Measurements from ENCODE around the gene ACOX3. TPM values are rescaled to one million over a fixed set of nuclear protein-coding genes. Genes with fewer than 3 reads are reported as not detected.

Gene ACOX3
- total RNA-seq, 2 experiments from 2014 or later = 12.7 to 16.8 TPM

DNA sequence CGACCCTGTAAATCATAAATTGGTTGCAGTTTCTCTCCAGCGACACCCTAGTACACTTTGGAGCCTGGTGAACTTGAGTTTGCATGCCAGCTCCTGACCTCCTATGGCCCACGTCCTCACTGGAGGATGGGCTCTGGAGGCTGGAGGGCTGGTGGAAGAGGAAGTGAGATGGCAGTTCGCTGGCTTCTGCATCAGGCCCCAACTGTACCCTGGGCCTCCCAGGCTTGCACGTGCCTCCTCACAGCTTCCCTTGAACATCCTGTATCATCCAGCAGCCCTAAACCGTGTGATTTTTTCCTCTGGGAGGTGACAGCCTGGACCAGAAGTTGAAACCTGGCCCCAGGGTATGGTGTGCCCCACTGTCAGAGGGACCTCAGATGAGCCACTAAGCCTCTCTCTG lies 92.5 kb downstream of the ACOX3 start:
- intact Hi-C loops (cut with micrococcal nuclease; ENCODE audit: unreplicated experiment) = no loop called here
- Histone ChIP-seq H3K4me2 (ENCODE audit: low read length) (no peak overlapping the region), H2AFZ (ENCODE audit: low read length) (no peak overlapping the region), H3K4me1 (ENCODE audit: insufficient read depth, low read length, poor library complexity, severe bottlenecking) (no peaks in the 10 kb centered on the region), H3K9me2 (ENCODE audit: insufficient read depth, low read length) (no peaks in the 10 kb centered on the region), H3K27ac (ENCODE audit: low read depth, low read length, poor library complexity, severe bottlenecking) (no peak overlapping the region), H3K36me3 (ENCODE audit: insufficient read depth, low read length) (no peaks in the 10 kb centered on the region), H3K4me3 (ENCODE audit: low read depth, low read length, poor library complexity, severe bottlenecking) (no peak overlapping the region), H3K9me3 (ENCODE audit: low read length) (no peaks in the 10 kb centered on the region), H3K79me2 (ENCODE audit: insufficient read depth, low read depth, low read length) (no peaks in the 10 kb centered on the region), H4K20me1 (ENCODE audit: insufficient read depth, low read length) (no peaks in the 10 kb centered on the region)
- CTCF ChIA-PET (ENCODE audit: unreplicated experiment) = interaction anchor here (1.1 kb wide), 1 partner anchor 12 kb away, joined by 4 read pairs; no protein-coding TSS in a partner anchor
- no TSS peak for BruUV-seq (replicated peaks)
- DNase-seq (ENCODE audit: low spot score) = peak; percentile 13
- no peak for TF ChIP-seq EZH2phosphoT487 (IDR thresholded peaks at IDR 0.05; ENCODE audit: borderline replicate concordance, low read depth, low read length)
- TF ChIP-seq, protein P1, sequence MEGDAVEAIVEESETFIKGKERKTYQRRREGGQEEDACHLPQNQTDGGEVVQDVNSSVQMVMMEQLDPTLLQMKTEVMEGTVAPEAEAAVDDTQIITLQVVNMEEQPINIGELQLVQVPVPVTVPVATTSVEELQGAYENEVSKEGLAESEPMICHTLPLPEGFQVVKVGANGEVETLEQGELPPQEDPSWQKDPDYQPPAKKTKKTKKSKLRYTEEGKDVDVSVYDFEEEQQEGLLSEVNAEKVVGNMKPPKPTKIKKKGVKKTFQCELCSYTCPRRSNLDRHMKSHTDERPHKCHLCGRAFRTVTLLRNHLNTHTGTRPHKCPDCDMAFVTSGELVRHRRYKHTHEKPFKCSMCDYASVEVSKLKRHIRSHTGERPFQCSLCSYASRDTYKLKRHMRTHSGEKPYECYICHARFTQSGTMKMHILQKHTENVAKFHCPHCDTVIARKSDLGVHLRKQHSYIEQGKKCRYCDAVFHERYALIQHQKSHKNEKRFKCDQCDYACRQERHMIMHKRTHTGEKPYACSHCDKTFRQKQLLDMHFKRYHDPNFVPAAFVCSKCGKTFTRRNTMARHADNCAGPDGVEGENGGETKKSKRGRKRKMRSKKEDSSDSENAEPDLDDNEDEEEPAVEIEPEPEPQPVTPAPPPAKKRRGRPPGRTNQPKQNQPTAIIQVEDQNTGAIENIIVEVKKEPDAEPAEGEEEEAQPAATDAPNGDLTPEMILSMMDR (conservative IDR thresholded peaks at IDR 0.05; ENCODE audit: low read length) = no peak
- POLR2A ChIA-PET = interaction anchor here (0.6 to 1.1 kb wide), 2 partner anchors 10 to 42 kb away, joined by 3 read pairs; no protein-coding TSS in a partner anchor

DNA sequence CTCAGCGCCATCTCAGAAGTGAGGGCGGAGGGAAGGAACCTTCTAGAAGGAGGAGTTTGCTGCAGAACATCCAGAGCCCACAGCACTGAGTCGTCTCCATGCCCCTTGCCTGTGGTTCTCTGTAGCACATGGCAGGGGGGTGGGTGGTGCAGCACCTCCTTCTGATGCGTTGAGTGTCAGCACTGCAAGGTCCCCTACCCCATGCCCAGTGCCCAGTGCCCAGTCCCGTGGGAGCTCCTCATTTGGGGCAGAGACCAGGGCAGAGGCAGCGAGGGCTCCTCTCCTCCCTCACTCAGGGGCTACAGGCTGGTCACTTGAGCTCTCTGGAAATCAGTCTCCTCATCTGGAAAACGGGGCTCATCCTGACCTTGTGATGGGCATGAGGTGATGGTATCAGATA lies 92.9 kb downstream of the ACOX3 start:
- no TSS peak for BruUV-seq (replicated peaks)
- ChIA-PET CTCF (ENCODE audit: unreplicated experiment) (interaction anchor here (1.1 kb wide), 1 partner anchor 12 kb away, joined by 4 read pairs; no protein-coding TSS in a partner anchor), POLR2A (interaction anchor here (1.1 kb wide), 1 partner anchor 11 kb away, joined by 3 read pairs; no protein-coding TSS in a partner anchor)
- Histone ChIP-seq H3K9me3 (ENCODE audit: low read length) (no peaks in the 10 kb centered on the region), H4K20me1 (ENCODE audit: insufficient read depth, low read length) (no peaks in the 10 kb centered on the region), H3K4me2 (ENCODE audit: low read length) (no peak overlapping the region), H3K4me1 (ENCODE audit: insufficient read depth, low read length, poor library complexity, severe bottlenecking) (no peaks in the 10 kb centered on the region), H2AFZ (ENCODE audit: low read length) (no peak overlapping the region), H3K27ac (ENCODE audit: low read depth, low read length, poor library complexity, severe bottlenecking) (no peak overlapping the region), H3K79me2 (ENCODE audit: insufficient read depth, low read depth, low read length) (no peaks in the 10 kb centered on the region), H3K9me2 (ENCODE audit: insufficient read depth, low read length) (no peaks in the 10 kb centered on the region), H3K4me3 (ENCODE audit: low read depth, low read length, poor library complexity, severe bottlenecking) (no peak overlapping the region), H3K36me3 (ENCODE audit: insufficient read depth, low read length) (no peaks in the 10 kb centered on the region)
- DNase-seq (ENCODE audit: low spot score) = no peak
- TF ChIP-seq EZH2phosphoT487 (IDR thresholded peaks at IDR 0.05; ENCODE audit: borderline replicate concordance, low read depth, low read length) = no peak
- intact Hi-C loops (cut with micrococcal nuclease; ENCODE audit: unreplicated experiment) = no loop called here

DNA sequence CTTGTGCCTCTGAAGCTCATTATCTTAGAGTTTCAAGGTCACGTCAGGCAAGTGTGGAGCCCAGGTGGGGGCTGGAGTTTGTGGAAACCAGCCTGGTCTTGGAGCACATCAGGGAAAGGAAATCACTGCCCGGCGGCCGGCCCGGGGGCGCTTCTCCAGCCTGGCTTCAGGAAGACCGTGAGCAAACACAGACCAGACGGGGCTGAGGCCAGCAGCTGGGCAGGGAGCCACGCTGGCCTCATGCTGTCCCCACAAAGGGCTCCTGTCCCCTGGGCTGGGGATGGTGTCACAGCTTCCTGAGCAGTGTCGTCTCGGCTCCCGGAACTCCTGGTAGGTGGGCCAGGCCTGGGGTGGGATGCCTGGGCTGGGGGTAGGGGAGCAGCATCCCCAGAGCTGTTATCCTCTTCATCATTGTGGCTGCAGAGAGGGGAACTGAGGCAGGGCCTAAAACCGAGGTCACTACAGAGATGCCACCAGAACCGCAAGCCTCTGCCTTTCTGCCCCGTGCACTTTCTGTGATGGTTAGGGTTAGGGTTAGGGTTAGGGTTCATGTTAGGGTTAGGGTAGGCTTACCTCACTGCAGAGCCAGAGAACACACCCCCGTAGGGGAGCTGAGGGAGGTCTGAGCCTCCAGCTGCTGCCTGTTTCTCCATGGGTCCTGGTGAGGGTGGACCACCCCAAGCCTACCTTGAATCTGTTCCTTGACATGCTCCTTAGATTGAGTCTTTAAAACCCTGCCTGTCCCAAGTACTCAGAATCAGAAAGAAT lies 93.5 kb downstream of the ACOX3 start:
- no peaks in the 10 kb centered on the region for H3K79me2 ChIP-seq (ENCODE audit: insufficient read depth, low read depth, low read length)
- H2AFZ ChIP-seq (ENCODE audit: low read length) = no peak overlapping the region
- H3K4me2 ChIP-seq (ENCODE audit: low read length) = no peak overlapping the region
- BruUV-seq (replicated peaks) = no TSS peak
- no peak overlapping the region for H3K27ac ChIP-seq (ENCODE audit: low read depth, low read length, poor library complexity, severe bottlenecking)
- intact Hi-C loops (cut with micrococcal nuclease; ENCODE audit: unreplicated experiment) = no loop called here
- no peaks in the 10 kb centered on the region for H3K36me3 ChIP-seq (ENCODE audit: insufficient read depth, low read length)
- ChIA-PET CTCF (ENCODE audit: unreplicated experiment) (interaction anchor here (1.1 kb wide), 1 partner anchor 11 kb away, joined by 4 read pairs; no protein-coding TSS in a partner anchor), POLR2A (no interaction called here)
- DNase-seq (ENCODE audit: low spot score) = no peak
- H3K9me2 ChIP-seq (ENCODE audit: insufficient read depth, low read length) = no peaks in the 10 kb centered on the region
- TF ChIP-seq EZH2phosphoT487 (IDR thresholded peaks at IDR 0.05; ENCODE audit: borderline replicate concordance, low read depth, low read length) = no peak
- TF ChIP-seq, protein P1 (conservative IDR thresholded peaks at IDR 0.05; ENCODE audit: low read length) = no peak
- no peaks in the 10 kb centered on the region for H3K4me1 ChIP-seq (ENCODE audit: insufficient read depth, low read length, poor library complexity, severe bottlenecking)
- no peaks in the 10 kb centered on the region for H3K9me3 ChIP-seq (ENCODE audit: low read length)
- no peaks in the 10 kb centered on the region for H4K20me1 ChIP-seq (ENCODE audit: insufficient read depth, low read length)
- no peak overlapping the region for H3K4me3 ChIP-seq (ENCODE audit: low read depth, low read length, poor library complexity, severe bottlenecking)

Data from OCI-LY7 (cell line).